Prostate gland (tissue), 2 donors: ENCODE measurements around the gene GALNT11.

ENCODE experiments used
- POLR2AphosphoS5 ChIP-seq: sonication (generic); formaldehyde crosslinking; IDR thresholded peaks from one replicate; pipeline ENCODE4 v1.6.1; 2017; ENCODE audit warnings: antibody characterized with exemption
- TF ChIP-seq, protein P1 (sequence below), 4 experiments: fragments of 200-600 bp in 2 of 4; fragments of 450-650 bp in 2 of 4; sonication (generic) in 2 of 4; IDR thresholded peaks; 1 replicate in 3 of 4; 2 replicates in 1 of 4; pipeline ENCODE4 v1.5.1; 2016 to 2019; ENCODE audit warnings: antibody characterized with exemption in 4 of 4, mild to moderate bottlenecking in 2 of 4, moderate library complexity in 2 of 4

- TF ChIP-seq, protein P1, sequence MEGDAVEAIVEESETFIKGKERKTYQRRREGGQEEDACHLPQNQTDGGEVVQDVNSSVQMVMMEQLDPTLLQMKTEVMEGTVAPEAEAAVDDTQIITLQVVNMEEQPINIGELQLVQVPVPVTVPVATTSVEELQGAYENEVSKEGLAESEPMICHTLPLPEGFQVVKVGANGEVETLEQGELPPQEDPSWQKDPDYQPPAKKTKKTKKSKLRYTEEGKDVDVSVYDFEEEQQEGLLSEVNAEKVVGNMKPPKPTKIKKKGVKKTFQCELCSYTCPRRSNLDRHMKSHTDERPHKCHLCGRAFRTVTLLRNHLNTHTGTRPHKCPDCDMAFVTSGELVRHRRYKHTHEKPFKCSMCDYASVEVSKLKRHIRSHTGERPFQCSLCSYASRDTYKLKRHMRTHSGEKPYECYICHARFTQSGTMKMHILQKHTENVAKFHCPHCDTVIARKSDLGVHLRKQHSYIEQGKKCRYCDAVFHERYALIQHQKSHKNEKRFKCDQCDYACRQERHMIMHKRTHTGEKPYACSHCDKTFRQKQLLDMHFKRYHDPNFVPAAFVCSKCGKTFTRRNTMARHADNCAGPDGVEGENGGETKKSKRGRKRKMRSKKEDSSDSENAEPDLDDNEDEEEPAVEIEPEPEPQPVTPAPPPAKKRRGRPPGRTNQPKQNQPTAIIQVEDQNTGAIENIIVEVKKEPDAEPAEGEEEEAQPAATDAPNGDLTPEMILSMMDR (IDR thresholded peaks at IDR 0.05): no peak
- no peak for TF ChIP-seq POLR2AphosphoS5
Measured at GRCh38 chr7:152090747-152091146, 65.3 kb downstream of the GALNT11 start.
